ENCODE results near the gene ALK.

ALK gene

GRCh38 chr2:29816651-29817050 lies 104.7 kb downstream of the ALK start:
- ChIA-PET CTCF (interaction anchor here (0.6 kb wide), 1 partner anchor 870 kb away, joined by 4 read pairs; no protein-coding TSS in a partner anchor), POLR2A (no interaction called here)

More at GRCh38 chr2:29816651-29817050, 104.7 kb downstream of the ALK start:
- no peaks in the 10 kb centered on the region for H3K36me3 ChIP-seq (ENCODE audit: control insufficient read depth in 2 of 2, insufficient read depth in 1 of 2, low read length in 2 of 2)
- H3K9me3 ChIP-seq (ENCODE audit: control insufficient read depth, insufficient read depth, low read depth, low read length) = no peaks in the 10 kb centered on the region
- no peak overlapping the region for H3K27ac ChIP-seq (ENCODE audit: extremely low read depth, low read depth, low read length)
- H3K4me3 ChIP-seq (ENCODE audit: low read depth, low read length) = no peak overlapping the region
- TF ChIP-seq ZBTB8A (tag by site-specific recombination; IDR thresholded peaks at IDR 0.05) (no peak), REST (tag by site-specific recombination; IDR thresholded peaks at IDR 0.05) (no peak), ZBTB49 (tag by site-specific recombination; IDR thresholded peaks at IDR 0.05; ENCODE audit: low read depth) (no peak), ZSCAN18 (tag by site-specific recombination; IDR thresholded peaks at IDR 0.05) (no peak), ZNF623 (tag by site-specific recombination; IDR thresholded peaks at IDR 0.05) (no peak), ZNF521 (tag by site-specific recombination; IDR thresholded peaks at IDR 0.05) (no peak), KLF8 (tag by site-specific recombination; IDR thresholded peaks at IDR 0.05) (no peak), ZNF664 (tag by site-specific recombination; IDR thresholded peaks at IDR 0.05) (no peak), ZNF148 (tag by site-specific recombination; IDR thresholded peaks at IDR 0.05; ENCODE audit: borderline replicate concordance) (no peak), SCRT1 (tag by site-specific recombination; IDR thresholded peaks at IDR 0.05; ENCODE audit: borderline replicate concordance) (no peak), ZNF140 (tag by site-specific recombination; IDR thresholded peaks at IDR 0.05) (no peak), ZNF266 (tag by site-specific recombination; IDR thresholded peaks at IDR 0.05; ENCODE audit: low read depth) (no peak), ZFP69B (tag by site-specific recombination; IDR thresholded peaks at IDR 0.05) (no peak), ZNF768 (tag by site-specific recombination; IDR thresholded peaks at IDR 0.05) (no peak)
- H3K4me1 ChIP-seq (ENCODE audit: control insufficient read depth, insufficient read depth, low read length) = no peaks in the 10 kb centered on the region

Data from HEK293 (cell line).